ENCODE results near the gene ZBTB8OS. TPM values are rescaled to one million over a fixed set of nuclear protein-coding genes. Genes with fewer than 3 reads are reported as not detected.

ZBTB8OS gene
- total and polyA plus RNA-seq, 2 of the 8 experiments (the other 6 are each of a cell fraction or from before 2014, with no cell fraction given), result 68.0 to 74.2 TPM

- no peak for TF ChIP-seq SUZ12 (IDR thresholded peaks at IDR 0.05; ENCODE audit: low read length)
- TF ChIP-seq SAP30 (IDR thresholded peaks at IDR 0.05; ENCODE audit: insufficient read depth, insufficient replicate concordance, low read length), result no peak
- TF ChIP-seq CBX8 (IDR thresholded peaks at IDR 0.05; ENCODE audit: borderline replicate concordance, low read depth, low read length), result no peak
- TF ChIP-seq BCL11A (IDR thresholded peaks at IDR 0.05; ENCODE audit: low read depth in 2 of 2, low read length in 2 of 2), result no peak
- TF ChIP-seq POU5F1 (IDR thresholded peaks at IDR 0.05; ENCODE audit: low read depth, low read length), result no peak
- TF ChIP-seq SIN3A (conservative IDR thresholded peaks at IDR 0.05 in 1 of 2, IDR thresholded peaks at IDR 0.05 in 1 of 2; ENCODE audit: low read depth in 1 of 2, low read length in 2 of 2), result no peak
- TF ChIP-seq BRCA1 (IDR thresholded peaks at IDR 0.05; ENCODE audit: low read depth, low read length), result no peak; the same call in 1 of the 2 replicates
- peak; percentile 80 for TF ChIP-seq PHF8 (conservative IDR thresholded peaks at IDR 0.05; ENCODE audit: low read depth, low read length)
- TF ChIP-seq TCF12 (IDR thresholded peaks at IDR 0.05; ENCODE audit: low read depth, low read length), result no peak
- no peak for TF ChIP-seq ATF3 (IDR thresholded peaks at IDR 0.05; ENCODE audit: insufficient read depth, low read depth, low read length)
- peak; percentile 42 for TF ChIP-seq ASH2L (IDR thresholded peaks at IDR 0.05; ENCODE audit: low read length)
- TF ChIP-seq TBP (IDR thresholded peaks at IDR 0.05; ENCODE audit: low read depth, low read length), result peak; percentile 76
- no peak for TF ChIP-seq MAX (IDR thresholded peaks at IDR 0.05)
- TF ChIP-seq FOSL1 (IDR thresholded peaks at IDR 0.05; ENCODE audit: insufficient read depth, low read depth, low read length), result no peak
- no peak for TF ChIP-seq RNF2 (IDR thresholded peaks at IDR 0.05; ENCODE audit: borderline replicate concordance, low read depth, low read length, missing control alignments, poor library complexity, severe bottlenecking)
- no peak for TF ChIP-seq CREB1 (IDR thresholded peaks at IDR 0.05)
- no peak for TF ChIP-seq RBBP5 (IDR thresholded peaks at IDR 0.05; ENCODE audit: borderline replicate concordance, low read depth, low read length)
- TF ChIP-seq RXRA (IDR thresholded peaks at IDR 0.05; ENCODE audit: insufficient read depth, low read depth, low read length), result no peak
- no peak for TF ChIP-seq KDM5A (IDR thresholded peaks at IDR 0.05; ENCODE audit: low read length)
- no peak for TF ChIP-seq GTF2F1 (IDR thresholded peaks at IDR 0.05; ENCODE audit: borderline replicate concordance, low read depth, low read length)
- TF ChIP-seq MAFK (IDR thresholded peaks at IDR 0.05; ENCODE audit: low read depth, low read length), result no peak
- no peak for TF ChIP-seq TAF7 (optimal IDR thresholded peaks at IDR 0.05; ENCODE audit: borderline replicate concordance, low read depth, low read length)
- no peak for TF ChIP-seq SRF (IDR thresholded peaks at IDR 0.05; ENCODE audit: low read depth, low read length)
- TF ChIP-seq POLR2AphosphoS5 (IDR thresholded peaks at IDR 0.05; ENCODE audit: low read depth, low read length), result peak; percentile 89
Measured at GRCh38 chr1:32612189-32612881, 38.0 kb downstream of the ZBTB8OS start (continued).

Measured in H1 (cell line).